GM04504 (cell line): ENCODE results near the gene MAST4.
"Not testable (repeated sequence)": the region's sequence is repeated elsewhere in the genome, so short reads cannot be mapped to it uniquely, and the experiment has no call there.

Experiments used
- DNase-seq: peaks from one replicate; pipeline ENCODE4 v3.0.0-alpha.2; 2012; ENCODE audit warnings: low read depth

MAST4 gene

GRCh38 chr5:66744040-66744439, 147.8 kb downstream of the MAST4 start:
- no peak for DNase-seq

DNA sequence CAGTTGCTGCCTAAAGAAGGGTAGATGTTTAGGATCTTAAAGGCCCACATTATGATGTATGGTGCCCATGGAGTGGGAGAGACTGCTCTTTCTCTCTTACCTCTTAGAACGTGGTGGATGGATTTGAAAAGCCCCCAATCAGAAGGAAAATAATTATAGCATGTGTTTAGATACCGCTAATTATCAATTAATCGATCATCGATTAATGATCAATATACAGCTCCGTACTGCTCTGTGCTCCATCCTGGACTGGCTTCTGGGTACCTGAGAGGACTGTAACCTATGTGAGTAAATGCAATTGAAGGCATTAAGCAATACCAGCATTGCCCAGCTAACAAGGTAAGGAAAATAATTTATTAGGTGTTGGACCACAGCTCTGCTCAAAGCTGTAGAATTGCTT, 149.1 kb downstream of the MAST4 start:
- no peak for DNase-seq

DNA sequence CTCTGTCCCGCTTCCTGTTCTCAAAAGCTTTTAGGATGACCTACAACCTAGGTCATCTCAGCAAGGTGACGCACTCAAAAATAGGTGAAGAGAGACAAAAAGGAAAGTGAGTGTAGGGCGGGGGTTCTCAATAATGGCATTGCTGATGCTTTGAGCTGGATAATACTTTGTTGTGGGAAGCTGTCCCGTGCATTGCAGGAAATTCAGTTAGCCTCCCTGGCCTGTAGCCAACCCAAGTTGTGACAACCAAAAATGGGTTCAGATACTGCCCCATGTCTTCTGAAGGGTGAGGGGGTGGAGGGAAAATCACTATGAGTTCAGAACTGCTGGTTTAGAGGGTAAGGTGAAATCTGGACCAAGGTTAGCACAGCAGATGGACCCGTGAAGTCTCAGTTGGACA, 151.4 kb downstream of the MAST4 start:
- no peak for DNase-seq

DNA sequence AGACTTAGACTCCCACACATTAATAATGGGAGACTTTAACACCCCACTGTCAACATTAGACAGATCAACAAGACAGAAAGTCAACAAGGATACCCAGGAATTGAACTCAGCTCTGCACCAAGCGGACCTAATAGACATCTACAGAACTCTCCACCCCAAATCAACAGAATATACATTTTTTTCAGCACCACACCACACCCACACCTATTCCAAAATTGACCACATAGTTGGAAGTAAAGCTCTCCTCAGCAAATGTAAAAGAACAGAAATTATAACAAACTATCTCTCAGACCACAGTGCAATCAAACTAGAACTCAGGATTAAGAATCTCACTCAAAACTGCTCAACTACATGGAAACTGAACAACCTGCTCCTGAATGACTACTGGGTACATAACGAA, 156.5 kb downstream of the MAST4 start:
- DNase-seq: not testable (repeated sequence)

DNA sequence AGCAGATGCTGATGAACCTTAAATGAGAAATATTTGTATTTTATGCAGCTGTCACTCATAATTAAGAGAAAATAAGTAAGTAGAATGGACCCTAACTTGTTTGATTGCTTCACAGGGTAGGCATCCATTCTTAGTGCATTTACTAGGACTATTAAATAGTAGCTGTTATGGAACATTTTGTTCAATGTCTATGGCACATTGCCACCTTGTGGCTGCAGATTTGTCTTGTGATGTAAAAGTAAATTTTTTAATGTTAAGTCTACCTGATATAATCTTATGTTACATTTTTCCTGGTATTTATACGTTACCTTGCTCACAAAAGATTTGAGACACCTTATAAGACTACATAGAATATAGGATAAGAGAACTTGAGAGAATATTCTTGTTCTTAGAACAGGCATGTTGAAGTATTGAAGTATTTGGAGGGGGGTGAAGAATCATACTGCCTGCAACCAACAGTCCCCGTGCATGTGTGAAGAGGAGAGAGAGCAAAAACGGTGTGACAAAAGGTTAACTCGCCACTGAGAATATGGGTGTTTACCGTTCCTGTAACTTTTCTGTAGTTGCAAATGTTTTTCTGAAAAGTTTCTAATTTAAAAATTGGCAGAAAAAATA, 161.1 kb downstream of the MAST4 start:
- DNase-seq: no peak

DNA sequence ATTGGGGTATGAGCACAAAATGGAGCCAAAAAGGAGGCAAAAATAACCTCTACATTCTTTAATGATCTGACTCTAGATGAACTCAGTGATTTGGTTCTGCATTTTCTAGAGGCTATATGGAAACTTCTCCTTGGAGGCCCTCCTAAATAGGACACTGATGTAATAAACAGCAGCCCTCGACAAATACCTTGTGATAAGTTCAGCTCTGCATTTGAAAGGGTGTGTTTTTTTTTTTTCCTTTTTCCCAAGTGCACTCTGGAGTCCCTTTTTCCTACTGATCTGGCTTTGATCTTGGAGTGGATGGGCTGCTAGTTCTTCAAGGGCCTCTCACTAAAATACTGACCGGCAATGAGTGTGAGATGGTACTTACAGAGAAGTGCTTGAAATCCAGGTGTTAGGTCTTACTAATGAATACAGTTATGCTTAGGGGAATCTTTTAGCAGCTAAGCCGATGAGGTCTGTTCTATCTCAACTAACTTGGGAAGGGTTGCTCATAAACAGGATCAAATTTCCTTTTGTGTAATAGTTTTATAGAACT, 161.7 kb downstream of the MAST4 start:
- DNase-seq: no peak

DNA sequence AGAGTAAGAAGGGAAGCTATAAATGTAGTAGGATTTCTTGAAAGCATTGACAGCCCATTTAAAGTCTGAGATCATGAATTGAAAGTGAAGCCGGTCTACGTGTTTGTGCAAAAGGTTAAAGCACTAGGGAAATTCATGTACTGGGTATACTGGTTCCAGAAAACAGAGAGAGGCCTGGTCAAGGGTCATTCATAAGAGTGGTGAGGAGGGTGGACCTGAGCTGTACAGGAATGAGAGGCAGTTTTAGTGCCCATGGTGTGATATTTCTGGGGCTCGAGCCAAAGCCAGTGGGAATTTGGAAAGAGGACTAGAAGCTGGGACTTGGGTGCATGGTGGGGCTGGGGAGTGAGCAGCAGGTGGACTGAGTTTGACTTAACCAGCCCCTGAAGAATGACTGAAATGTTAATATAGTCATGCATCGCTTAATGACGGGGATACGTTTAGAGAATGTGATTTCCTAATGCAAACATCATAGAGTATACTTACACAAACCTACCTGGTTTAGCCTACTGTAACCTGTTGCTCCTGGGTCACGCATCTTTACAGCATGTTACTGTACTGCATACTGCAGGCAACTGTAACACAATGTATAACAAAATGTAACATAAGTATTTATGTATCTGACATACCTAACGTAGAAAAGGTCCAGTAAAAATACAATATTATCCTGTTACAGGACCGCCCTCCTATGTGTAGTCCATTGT, 173.0 kb downstream of the MAST4 start:
- no peak for DNase-seq

- DNase-seq: no peak
Observed at GRCh38 chr5:66769839-66770617, 173.8 kb downstream of the MAST4 start.

- DNase-seq: no peak
Observed at GRCh38 chr5:66777868-66778267, 181.7 kb downstream of the MAST4 start.

GRCh38 chr5:66779528-66779927, 183.3 kb downstream of the MAST4 start:
- no peak for DNase-seq

DNA sequence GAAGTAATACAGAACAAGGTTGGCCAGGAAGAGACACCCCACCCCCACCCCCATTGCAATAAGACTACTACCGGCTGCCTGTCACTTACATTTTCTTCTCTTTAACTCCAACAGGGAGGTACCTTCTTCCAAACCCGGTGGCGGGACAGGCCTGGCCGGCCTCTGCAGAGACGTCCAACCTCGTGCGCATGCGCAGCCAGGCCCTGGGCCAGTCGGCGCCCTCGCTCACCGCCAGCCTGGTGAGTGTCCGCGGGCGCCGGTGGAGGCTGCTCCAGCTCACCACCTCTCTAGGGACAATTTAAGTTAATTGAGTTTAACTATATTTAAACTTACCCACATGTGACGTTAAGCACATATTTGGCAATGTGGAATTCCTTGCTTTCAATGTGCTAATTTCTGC, 192.4 kb downstream of the MAST4 start:
- no peak for DNase-seq

- DNase-seq: no peak
Observed at GRCh38 chr5:66789434-66789833, 193.2 kb downstream of the MAST4 start.

DNA sequence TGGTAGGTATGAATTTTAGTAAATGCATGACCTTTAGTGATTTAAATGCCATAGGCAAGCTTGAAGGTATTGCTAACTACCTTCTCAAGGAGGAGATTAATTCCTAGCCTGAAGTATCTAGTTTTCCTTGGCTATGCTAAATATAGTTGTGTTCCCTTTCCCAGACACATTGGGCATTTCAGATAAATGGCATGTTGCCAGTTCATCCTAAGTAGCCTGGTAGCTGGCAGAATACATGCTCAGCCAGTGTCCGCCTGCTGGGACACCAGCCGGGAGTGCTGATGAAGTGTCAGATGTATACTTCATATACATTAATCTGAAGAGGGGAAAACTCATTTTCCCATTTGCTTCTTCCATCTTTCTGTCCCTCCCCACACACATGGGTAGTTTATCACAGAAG, 196.9 kb downstream of the MAST4 start:
- DNase-seq: no peak

DNA sequence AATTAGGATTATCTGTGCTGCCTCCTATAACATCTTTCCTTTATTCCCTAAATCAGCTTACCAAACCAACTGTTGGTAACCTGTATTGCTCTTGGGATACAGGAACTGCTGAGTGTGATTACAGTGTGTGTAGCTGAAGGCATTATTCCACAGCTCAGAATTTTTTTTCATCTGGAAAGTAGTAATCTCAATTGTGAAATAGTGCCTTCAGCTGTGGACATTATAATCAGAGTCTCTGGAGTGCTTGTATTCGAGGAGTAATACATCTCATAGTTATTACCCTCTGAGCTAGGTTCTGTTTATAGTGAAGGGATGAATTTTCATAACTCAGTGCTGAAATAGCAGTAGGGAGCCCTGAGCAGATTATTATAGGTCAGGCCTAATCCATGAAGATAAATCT, 199.5 kb downstream of the MAST4 start:
- no peak for DNase-seq

DNA sequence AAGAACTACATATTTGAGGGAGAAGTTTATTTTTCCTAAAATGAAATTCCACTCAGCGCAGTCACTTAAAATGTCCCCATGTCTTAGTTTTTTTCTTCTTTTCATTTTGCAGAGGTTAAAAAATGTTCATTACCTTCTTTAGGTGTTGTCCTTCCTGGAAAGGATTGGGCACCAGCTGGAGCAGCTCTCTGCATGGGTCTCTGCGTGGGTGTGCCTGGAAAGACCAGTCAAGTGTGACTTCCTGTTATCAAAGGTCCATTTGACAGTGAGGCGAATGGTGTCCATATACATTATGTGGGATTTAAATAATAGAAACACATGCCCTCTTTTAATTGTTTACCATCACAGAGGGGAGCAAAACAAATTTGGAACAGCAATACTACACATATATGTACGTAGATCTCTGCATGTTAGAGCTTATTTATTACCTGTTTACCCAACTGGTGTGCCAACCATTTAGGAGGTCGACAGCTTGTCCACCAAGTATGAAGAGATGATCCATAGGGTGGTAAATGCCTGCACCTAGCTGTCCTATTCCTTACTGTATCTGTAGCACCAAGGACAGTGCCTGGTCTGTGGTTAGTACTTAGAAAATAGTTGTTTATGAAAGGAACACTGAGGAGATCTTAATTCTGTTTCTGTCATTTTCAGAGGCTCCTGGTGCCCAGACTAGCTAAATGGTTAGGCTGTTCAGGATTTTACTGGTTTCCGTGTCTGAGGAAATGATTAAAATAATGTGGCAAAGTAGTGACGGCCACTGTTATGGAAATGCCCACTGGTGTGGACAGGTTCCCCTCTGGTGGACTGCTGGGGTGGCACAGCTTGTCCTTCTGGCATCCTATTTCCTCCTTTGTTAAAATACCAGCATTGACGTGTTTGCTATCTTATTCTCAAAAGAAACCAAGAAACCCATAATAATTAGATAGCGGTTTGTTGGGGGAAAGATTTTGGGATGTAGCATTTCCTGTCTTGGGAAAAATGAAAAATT, 200.4 kb downstream of the MAST4 start:
- no peak for DNase-seq

- no peak for DNase-seq
Observed at GRCh38 chr5:66802941-66803340, 206.7 kb downstream of the MAST4 start.

DNA sequence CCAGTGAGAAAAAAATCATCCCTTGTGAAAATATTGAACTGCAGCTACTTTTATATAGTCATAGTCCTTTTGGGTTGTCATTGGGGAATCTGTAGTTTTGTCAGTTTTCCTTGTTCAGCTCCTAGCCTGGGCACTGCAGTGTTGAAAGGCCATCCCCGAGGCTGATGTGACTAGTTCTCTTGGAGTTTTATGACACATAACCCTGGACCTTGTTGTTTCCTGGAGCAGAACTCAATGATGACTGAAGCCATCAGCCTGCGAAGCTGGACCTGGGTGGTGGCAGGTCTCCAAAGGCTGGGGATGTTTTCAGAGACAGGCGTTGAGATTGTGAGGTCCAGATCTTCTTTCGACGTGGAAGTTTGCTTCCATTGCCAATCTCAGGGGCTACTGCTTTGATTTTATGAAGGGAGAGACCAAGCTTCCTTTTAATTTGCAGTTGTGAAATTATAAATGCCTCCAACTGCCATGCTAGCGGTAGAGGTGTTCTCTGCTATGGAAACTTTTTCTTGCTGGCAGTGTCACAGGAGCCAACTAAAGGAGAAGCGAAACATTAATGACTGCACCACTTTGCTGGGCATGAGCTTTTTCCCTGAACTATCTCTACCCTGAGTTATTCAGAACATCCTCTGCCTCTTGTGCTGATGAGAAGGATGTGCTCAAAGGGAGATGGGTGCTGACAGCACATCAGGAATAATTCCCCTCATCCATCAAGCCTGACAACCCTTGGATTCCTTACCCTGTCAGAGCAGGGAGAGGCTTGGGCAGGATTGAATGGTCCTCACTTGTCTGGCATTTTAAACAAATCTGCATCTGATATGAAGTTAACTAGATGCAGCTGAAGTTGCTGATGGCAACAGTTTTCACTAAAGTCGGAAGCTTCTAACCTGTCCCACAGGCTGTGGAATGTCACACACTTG, 209.6 kb downstream of the MAST4 start:
- DNase-seq: no peak

- DNase-seq: peak; percentile 17
Observed at GRCh38 chr5:66807743-66808142, 211.6 kb downstream of the MAST4 start.

- DNase-seq: no peak
Observed at GRCh38 chr5:66808663-66809062, 212.5 kb downstream of the MAST4 start.

- no peak for DNase-seq
Observed at GRCh38 chr5:66810151-66810550, 214.0 kb downstream of the MAST4 start.

DNA sequence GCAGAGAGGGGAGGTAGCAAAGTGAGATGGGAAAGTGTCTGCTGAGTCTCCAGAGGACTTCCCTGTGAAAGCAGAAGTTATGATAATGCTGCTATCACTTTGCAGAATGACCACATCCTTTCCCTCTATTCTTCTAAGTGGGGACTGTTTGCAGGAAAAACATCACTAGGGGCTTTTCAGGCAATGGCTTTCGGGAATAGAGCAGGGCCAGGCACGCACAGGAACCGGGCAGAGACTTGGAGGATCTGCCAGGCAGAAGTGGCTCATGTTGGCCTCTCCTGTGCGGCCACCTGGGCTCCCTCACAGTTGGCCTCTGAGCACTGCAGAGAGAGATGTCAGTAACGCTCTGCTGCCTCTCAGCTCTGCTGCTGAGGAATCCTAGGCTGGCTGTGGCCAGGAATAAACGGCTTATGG, 214.7 kb downstream of the MAST4 start:
- no peak for DNase-seq
